ENCODE data around the gene TMEM54.

Gene TMEM54

GRCh38 chr1:32881871-32882850, 19.0 kb downstream of the TMEM54 start:
- DNase-seq (ENCODE audit: low read depth) = no peak

GRCh38 chr1:32881291-32881690, 19.9 kb downstream of the TMEM54 start:
- no peak for DNase-seq (ENCODE audit: low read depth)

- no peak for DNase-seq (ENCODE audit: low read depth)
These were observed 22.6 kb downstream of the TMEM54 start for GRCh38 chr1:32878637-32879041.

GRCh38 chr1:32878183-32878582, 23.0 kb downstream of the TMEM54 start:
- DNase-seq (ENCODE audit: low read depth) = no peak

- DNase-seq (ENCODE audit: low read depth) = no peak
These were observed 23.7 kb downstream of the TMEM54 start for GRCh38 chr1:32877211-32878110.

GRCh38 chr1:32876341-32877210, 24.6 kb downstream of the TMEM54 start:
- DNase-seq (ENCODE audit: low read depth) = peak; percentile 50

- DNase-seq (ENCODE audit: low read depth) = no peak
These were observed 26.1 kb downstream of the TMEM54 start for GRCh38 chr1:32874860-32875752.

GRCh38 chr1:32873484-32873883, 27.7 kb downstream of the TMEM54 start:
- no peak for DNase-seq (ENCODE audit: low read depth)

GRCh38 chr1:32872192-32872460, 29.1 kb downstream of the TMEM54 start:
- no peak for DNase-seq (ENCODE audit: low read depth)

GRCh38 chr1:32871364-32872191, 29.6 kb downstream of the TMEM54 start:
- no peak for DNase-seq (ENCODE audit: low read depth)

GRCh38 chr1:32870615-32871363, 30.4 kb downstream of the TMEM54 start, which contains the start of gene FNDC5:
Gene FNDC5 (minus strand): TSS chr1:32870912.
- DNase-seq (ENCODE audit: low read depth) = no peak

- no peak for DNase-seq (ENCODE audit: low read depth)
These were observed 31.1 kb downstream of the TMEM54 start for GRCh38 chr1:32869923-32870614.

- DNase-seq (ENCODE audit: low read depth) = no peak
These were observed 32.3 kb downstream of the TMEM54 start for GRCh38 chr1:32868806-32869455.

- no peak for DNase-seq (ENCODE audit: low read depth)
These were observed 33.1 kb downstream of the TMEM54 start for GRCh38 chr1:32868085-32868484.

- no peak for DNase-seq (ENCODE audit: low read depth)
These were observed 33.5 kb downstream of the TMEM54 start for GRCh38 chr1:32867671-32868070.

GRCh38 chr1:32867151-32867550, 34.0 kb downstream of the TMEM54 start:
- no peak for DNase-seq (ENCODE audit: low read depth)

- no peak for DNase-seq (ENCODE audit: low read depth)
These were observed 35.4 kb downstream of the TMEM54 start for GRCh38 chr1:32865639-32866405.
